GM12801 (cell line): ENCODE measurements around the gene STXBP5.

Source experiments
- CTCF ChIP-seq: IDR thresholded peaks from one replicate; pipeline ENCODE4 v1.5.1; 2011; ENCODE audit warnings: control low read depth; ENCODE audit not compliant: insufficient read length; ENCODE audit errors: extremely low read depth

The STXBP5 gene

GRCh38 chr6:147337921-147338320, 133.7 kb downstream of the STXBP5 start:
- no peak for TF ChIP-seq CTCF

- no peak for TF ChIP-seq CTCF
These were observed 137.3 kb downstream of the STXBP5 start for GRCh38 chr6:147341486-147341885.

- TF ChIP-seq CTCF, result no peak
These were observed 141.7 kb downstream of the STXBP5 start for GRCh38 chr6:147345902-147346301.

GRCh38 chr6:147347179-147347881, 143.1 kb downstream of the STXBP5 start:
- TF ChIP-seq CTCF, result no peak

GRCh38 chr6:147347882-147348575, 143.8 kb downstream of the STXBP5 start:
- no peak for TF ChIP-seq CTCF

GRCh38 chr6:147361311-147361981, 157.2 kb downstream of the STXBP5 start:
- TF ChIP-seq CTCF, result no peak

- TF ChIP-seq CTCF, result no peak
These were observed 162.1 kb downstream of the STXBP5 start for GRCh38 chr6:147366290-147366689.
